NT2/D1 (cell line): ENCODE measurements around the gene KLK13.
A peak's percentile ranks its signal among the peaks of the same experiment; 100 is the strongest.

Experiments used
- DNase-seq: peaks from one replicate; pipeline ENCODE4 v3.0.0-alpha.2; 2011; ENCODE audit warnings: low read depth, low spot score
- H3K27me3 ChIP-seq: 2 replicates; pipeline ENCODE4 v1.6.0; 2011; ENCODE audit warnings: mild to moderate bottlenecking; ENCODE audit not compliant: insufficient read length, insufficient read depth
- H3K36me3 ChIP-seq: 2 replicates; pipeline ENCODE4 v1.6.1; 2011; ENCODE audit warnings: mild to moderate bottlenecking, low read length, mixed read lengths; ENCODE audit not compliant: insufficient read depth, insufficient read length
- H3K4me1 ChIP-seq: 2 replicates; pipeline ENCODE4 v1.5.1; 2011; ENCODE audit not compliant: insufficient read depth, insufficient read length
- H3K4me3 ChIP-seq: 2 replicates; pipeline ENCODE4 v1.5.1; 2011; ENCODE audit warnings: low read depth; ENCODE audit not compliant: insufficient read length
- H3K9ac ChIP-seq: 2 replicates; pipeline ENCODE4 v1.6.0; 2011; ENCODE audit warnings: low read depth; ENCODE audit not compliant: insufficient read length
- H3K9me3 ChIP-seq: 2 replicates; pipeline ENCODE4 v1.5.1; 2011; ENCODE audit warnings: mild to moderate bottlenecking, low read length; ENCODE audit not compliant: insufficient read depth
- SUZ12 ChIP-seq: IDR thresholded peaks from 2 replicates; pipeline ENCODE4 v1.6.1; 2011; ENCODE audit not compliant: insufficient read length, insufficient read depth; ENCODE audit errors: extremely low read depth
- YY1 ChIP-seq: IDR thresholded peaks from 2 replicates; pipeline ENCODE4 v1.6.1; 2011; ENCODE audit not compliant: insufficient read length, insufficient read depth
- ZNF274 ChIP-seq: IDR thresholded peaks from 2 replicates; pipeline ENCODE4 v1.6.1; 2011; ENCODE audit warnings: mild to moderate bottlenecking, low read depth, low read length

KLK13 gene

DNA sequence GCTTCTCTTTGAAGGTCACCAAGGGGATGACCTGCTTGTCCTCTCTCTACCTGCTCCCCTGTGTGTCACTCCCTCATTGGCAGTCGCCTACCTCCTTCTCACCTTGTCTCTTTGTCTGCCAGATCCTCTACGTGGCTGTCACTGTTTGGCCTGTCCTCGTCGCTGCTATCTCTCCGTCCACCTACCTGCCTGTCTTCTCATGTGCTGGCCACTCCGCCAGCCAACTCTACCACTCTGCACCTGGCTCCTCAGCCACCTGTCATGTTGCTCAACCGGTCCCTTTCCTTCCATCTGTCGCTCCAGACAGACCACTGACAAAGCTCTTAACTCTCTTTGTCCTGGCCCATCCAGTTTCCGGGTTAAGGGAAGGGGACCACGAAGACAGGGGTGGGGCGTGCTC is 30.2 kb downstream of the KLK13 start, which contains the start of gene KLK12:
TSS of gene KLK12 (minus strand) at position 299 of the 400 bp plus-strand sequence. CDS start 381 bp downstream, outside the sequence.
- Histone ChIP-seq H3K9me3 (no peaks in the 10 kb centered on the region), H3K27me3 (no peaks in the 10 kb centered on the region), H3K9ac (no peak within 1 kb of the TSS), H3K36me3 (no peaks in the 10 kb centered on the region), H3K4me3 (no peak within 1 kb of the TSS), H3K4me1 (no peaks in the 10 kb centered on the region)
- TF ChIP-seq SUZ12, result no peak
- no peak for TF ChIP-seq ZNF274
- no peak for TF ChIP-seq YY1
- no peak for DNase-seq

DNA sequence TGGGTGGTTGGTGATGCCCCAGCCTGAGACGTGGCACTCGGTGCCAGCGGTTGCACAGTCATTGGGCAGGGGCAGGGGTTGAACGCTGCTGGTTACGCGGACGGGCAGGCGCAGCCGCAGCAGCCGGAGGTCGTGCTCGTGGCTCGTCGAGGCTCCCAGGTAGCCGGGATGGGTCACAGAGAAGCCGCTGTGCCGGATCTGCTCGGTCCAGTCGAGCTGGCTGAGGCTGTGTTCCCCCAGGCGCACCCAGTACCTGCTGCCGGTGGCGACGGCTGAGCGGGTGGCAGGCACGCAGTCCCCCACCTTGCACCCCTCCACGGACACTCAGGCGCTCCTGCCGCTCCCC is 33.0 kb downstream of the KLK13 start:
- H3K4me1 ChIP-seq, result peaks cover 7% of the 10 kb centered on the region

DNA sequence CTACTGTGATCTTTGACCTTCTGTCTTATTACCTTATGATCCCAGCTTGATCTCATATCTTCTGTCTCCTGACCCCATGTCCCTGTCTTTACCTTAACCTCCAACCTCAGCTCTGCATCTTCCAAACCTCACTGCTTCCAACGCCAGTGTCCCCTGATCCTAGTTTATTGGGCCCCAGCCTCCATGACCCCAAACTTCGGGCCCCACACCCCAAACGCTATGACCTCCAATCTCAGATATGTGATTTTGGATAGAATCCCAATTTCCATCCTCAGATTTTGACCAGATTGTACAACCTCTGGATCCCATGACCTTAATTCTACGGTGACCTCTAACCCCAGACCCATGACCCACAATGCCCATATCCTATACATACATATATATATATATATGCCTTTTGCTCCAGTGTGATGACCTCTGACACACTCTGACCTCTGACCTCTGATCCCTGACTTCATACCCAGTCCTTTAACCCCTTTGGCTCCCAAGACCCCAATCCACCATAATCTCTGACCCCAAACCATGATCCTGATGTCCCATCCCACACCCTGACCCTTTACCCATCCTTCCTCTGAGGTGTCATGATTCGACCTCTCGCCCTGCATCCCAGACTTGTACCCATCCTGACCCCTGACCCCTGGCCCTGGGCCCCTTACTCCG is 33.5 kb downstream of the KLK13 start:
- H3K27me3 ChIP-seq, result no peaks in the 10 kb centered on the region
- H3K9ac ChIP-seq, result no peak overlapping the region
- no peak for DNase-seq
- H3K4me1 ChIP-seq, result peaks cover 7% of the 10 kb centered on the region
- no peak overlapping the region for H3K4me3 ChIP-seq
- H3K9me3 ChIP-seq, result no peaks in the 10 kb centered on the region
- H3K36me3 ChIP-seq, result no peaks in the 10 kb centered on the region
- TF ChIP-seq YY1 (no peak), SUZ12 (no peak), ZNF274 (no peak)

More for the DNA sequence above, 33.0 kb downstream of the KLK13 start:
- TF ChIP-seq ZNF274, result no peak
- no peak for TF ChIP-seq YY1
- TF ChIP-seq SUZ12, result no peak
- Histone ChIP-seq H3K9ac (no peak overlapping the region), H3K9me3 (no peaks in the 10 kb centered on the region), H3K27me3 (no peaks in the 10 kb centered on the region), H3K4me3 (no peak overlapping the region), H3K36me3 (no peaks in the 10 kb centered on the region)
- DNase-seq, result no peak

DNA sequence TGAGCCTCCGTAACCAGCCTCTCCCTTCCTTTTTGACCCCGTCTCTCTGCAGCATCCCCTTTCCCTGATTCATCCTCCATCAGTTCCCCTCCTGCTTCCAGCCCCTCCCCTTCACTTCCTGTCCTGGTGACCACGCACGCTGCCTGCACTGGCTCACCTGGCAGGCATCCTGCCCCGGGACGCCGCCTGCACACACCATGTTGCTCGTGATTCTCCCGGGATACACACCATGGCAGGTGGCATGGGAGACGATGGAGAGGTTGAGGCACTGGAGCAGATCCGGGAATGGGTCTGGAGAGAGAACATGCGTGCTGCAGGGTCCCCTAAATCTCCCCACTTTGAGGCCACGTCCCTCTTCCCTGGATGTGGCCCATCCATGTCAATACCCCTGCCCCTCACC is 34.3 kb downstream of the KLK13 start:
- no peak for TF ChIP-seq SUZ12
- TF ChIP-seq YY1, result no peak
- TF ChIP-seq ZNF274, result no peak
- peaks cover 9% of the 10 kb centered on the region for H3K4me1 ChIP-seq
- no peaks in the 10 kb centered on the region for H3K36me3 ChIP-seq
- no peaks in the 10 kb centered on the region for H3K9me3 ChIP-seq
- H3K9ac ChIP-seq, result no peak overlapping the region
- H3K4me3 ChIP-seq, result no peak overlapping the region
- H3K27me3 ChIP-seq, result no peaks in the 10 kb centered on the region
- DNase-seq, result no peak

DNA sequence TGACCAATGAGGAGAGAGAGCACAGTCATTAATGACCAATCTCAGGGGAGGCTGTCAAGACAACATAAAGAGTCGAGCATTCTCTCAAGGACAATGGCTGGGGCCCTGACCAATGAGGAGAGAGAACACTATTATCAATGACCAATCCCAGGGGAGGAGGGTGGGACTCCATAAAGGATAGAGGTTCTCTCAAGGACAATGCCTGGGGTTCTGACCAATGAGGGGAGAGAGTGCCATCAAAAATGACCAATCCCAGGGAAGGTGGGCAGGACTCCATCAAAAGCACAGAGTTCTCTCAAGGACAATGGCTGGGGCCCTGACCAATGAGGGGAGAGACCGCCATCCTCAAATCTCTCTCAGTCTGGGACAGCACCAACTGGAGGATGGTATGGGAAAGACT is 35.2 kb downstream of the KLK13 start:
- DNase-seq, result no peak
- TF ChIP-seq YY1 (no peak), SUZ12 (no peak), ZNF274 (no peak)
- H3K4me1 ChIP-seq, result peaks cover 12% of the 10 kb centered on the region

DNA sequence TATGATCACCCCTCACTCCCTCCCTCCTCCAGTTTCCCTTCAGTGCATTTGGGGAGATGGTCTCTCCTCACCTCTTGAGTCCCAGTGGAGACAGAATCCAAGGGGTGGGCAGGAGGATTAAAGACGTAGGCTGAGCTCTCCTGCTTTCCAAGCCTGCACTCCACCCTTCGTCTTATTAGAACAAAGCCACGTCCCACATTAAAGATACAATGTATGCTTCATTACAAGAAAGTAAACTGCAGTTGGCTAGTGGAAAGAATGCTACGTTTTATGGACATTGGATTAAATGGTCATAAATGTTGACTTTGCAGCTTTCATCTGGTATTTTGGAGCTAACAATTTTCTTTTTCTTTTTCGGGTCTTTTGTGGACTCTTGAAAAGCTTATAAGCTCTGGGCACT is 37.0 kb downstream of the KLK13 start:
- no peak overlapping the region for H3K4me3 ChIP-seq
- DNase-seq, result no peak
- H3K9me3 ChIP-seq, result no peaks in the 10 kb centered on the region
- H3K4me1 ChIP-seq, result peaks cover 15% of the 10 kb centered on the region
- no peaks in the 10 kb centered on the region for H3K27me3 ChIP-seq
- TF ChIP-seq ZNF274 (no peak), SUZ12 (no peak), YY1 (no peak)
- no peaks in the 10 kb centered on the region for H3K36me3 ChIP-seq
- H3K9ac ChIP-seq, result no peak overlapping the region

More for the DNA sequence above, 35.2 kb downstream of the KLK13 start:
- H3K4me3 ChIP-seq, result no peak overlapping the region
- H3K9ac ChIP-seq, result no peak overlapping the region
- no peaks in the 10 kb centered on the region for H3K9me3 ChIP-seq
- no peaks in the 10 kb centered on the region for H3K36me3 ChIP-seq
- H3K27me3 ChIP-seq, result no peaks in the 10 kb centered on the region

DNA sequence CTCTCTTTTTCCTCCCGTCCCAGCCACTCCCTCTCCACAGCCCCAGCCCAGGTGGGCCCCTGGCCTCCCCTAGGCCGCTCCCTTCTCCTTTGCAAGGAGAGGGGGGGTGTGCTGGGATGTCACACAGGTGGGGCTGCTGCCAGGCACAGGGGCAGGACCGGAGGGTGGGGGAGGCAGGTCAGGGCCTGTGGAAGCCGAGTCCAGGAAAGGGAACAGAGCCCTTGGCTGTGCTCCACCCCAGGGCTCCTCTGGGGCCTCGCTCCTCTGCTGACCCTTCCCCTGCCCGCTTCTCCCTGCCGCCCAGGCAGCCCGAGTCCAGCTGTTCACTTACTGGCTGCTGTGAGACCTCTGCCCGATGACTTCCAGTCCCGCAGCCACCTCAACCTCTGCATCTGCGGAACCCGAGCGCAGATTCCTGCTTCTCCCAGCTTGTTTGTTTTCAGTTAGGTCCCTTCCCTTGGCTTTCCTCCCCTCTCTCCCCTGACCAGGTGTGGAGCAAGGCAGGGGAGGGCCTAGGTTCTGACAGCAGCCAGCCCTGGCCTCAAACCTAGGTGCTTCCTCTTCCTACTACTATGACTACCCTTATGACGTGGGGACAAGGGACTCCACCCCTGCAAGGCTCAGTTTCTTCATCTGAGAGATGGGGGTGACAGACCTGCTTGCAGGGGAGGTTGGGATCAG is 37.6 kb downstream of the KLK13 start:
- no peaks in the 10 kb centered on the region for H3K36me3 ChIP-seq
- TF ChIP-seq SUZ12 (no peak), ZNF274 (no peak), YY1 (no peak)
- peaks cover 15% of the 10 kb centered on the region for H3K4me1 ChIP-seq
- H3K4me3 ChIP-seq, result no peak overlapping the region
- no peaks in the 10 kb centered on the region for H3K9me3 ChIP-seq
- H3K27me3 ChIP-seq, result no peaks in the 10 kb centered on the region
- DNase-seq, result no peak
- peak overlapping the region; percentile 50 for H3K9ac ChIP-seq
